GM19025 (cell line): ENCODE measurements around the gene ESR2.
"Not testable (repeated sequence)": the region's sequence is repeated elsewhere in the genome, so short reads cannot be mapped to it uniquely, and the experiment has no call there.

Experiments used
- ATAC-seq: cut with Tn5 transposase; IDR thresholded peaks from one replicate; pipeline ENCODE4 v1.9.1; 2021; ENCODE audit warnings: mild to moderate bottlenecking, low read depth, moderate library complexity; ENCODE audit not compliant: unreplicated experiment

ESR2 gene

DNA sequence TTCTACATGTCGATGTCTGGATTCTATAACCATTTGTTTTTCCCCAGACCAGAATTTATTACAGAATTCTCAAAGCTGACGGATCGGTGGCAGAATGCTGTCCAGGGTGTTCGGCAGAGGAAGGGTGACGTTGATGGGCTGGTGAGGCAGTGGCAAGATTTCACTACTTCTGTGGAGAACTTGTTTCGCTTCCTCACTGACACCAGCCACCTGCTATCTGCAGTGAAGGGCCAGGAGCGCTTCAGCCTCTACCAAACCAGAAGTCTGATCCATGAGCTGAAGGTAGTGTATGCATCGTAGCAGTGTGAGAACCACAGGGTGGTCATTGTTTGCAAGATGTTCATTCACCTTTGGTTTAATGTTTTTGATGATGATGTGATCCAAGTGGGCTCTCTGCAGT lies 124.0 kb downstream of the ESR2 start:
- ATAC-seq, result no peak

DNA sequence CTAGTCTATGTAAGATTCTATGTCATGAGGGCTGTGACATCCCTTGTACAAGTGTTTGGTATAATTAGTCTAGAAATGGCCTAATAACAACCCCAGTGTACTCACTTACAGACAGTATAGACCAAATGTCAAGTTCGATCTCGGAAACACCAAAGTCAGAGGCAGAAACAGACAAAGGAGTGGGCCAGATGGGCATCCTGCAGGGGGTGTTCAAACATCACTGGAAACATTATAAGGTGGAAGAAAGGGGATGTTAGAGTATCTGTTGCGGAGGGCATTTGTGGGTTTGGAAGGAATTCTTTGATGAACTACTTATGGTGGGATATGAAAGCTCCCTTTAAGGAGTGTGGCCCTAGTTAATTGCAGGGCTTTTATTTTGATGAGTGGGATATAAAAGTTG lies 134.6 kb downstream of the ESR2 start:
- ATAC-seq, result no peak

- ATAC-seq, result no peak
Observed at GRCh38 chr14:64158608-64159007, 135.6 kb downstream of the ESR2 start.

GRCh38 chr14:64149921-64150320 lies 144.2 kb downstream of the ESR2 start:
- ATAC-seq, result no peak

- no peak for ATAC-seq
Observed at GRCh38 chr14:64147126-64147790, 146.9 kb downstream of the ESR2 start.

DNA sequence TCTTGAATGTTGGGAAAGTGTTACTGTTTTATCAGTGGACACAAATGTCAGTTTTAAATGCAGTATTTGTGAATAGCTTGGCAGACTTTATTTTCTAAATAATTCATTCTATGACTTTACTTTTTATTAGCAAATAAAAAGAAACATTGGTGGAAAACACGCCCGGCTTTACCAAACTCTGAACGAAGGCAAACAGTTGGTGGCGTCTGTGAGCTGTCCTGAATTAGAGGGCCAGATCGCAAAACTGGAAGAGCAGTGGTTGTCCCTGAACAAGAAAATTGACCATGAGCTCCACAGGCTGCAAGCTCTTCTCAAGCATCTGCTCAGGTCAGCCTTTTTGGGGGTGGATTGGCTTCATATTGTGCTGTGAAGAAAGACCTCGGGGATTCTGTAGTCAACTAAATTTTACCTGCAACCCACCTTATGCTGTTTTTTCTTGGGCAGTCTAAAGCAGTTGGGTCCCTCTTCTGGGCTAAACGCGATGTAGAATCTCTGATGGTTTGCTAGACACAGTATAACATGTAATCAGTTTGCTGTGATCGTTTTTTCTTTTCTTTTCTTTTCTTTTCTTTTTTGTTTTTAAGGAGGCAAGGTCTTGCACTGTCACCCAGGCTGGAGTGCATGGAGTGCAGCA lies 156.4 kb downstream of the ESR2 start:
- no peak for ATAC-seq

- no peak for ATAC-seq
Observed at GRCh38 chr14:64126548-64126947, 167.6 kb downstream of the ESR2 start.

GRCh38 chr14:64125270-64125669 lies 168.9 kb downstream of the ESR2 start:
- ATAC-seq, result no peak

DNA sequence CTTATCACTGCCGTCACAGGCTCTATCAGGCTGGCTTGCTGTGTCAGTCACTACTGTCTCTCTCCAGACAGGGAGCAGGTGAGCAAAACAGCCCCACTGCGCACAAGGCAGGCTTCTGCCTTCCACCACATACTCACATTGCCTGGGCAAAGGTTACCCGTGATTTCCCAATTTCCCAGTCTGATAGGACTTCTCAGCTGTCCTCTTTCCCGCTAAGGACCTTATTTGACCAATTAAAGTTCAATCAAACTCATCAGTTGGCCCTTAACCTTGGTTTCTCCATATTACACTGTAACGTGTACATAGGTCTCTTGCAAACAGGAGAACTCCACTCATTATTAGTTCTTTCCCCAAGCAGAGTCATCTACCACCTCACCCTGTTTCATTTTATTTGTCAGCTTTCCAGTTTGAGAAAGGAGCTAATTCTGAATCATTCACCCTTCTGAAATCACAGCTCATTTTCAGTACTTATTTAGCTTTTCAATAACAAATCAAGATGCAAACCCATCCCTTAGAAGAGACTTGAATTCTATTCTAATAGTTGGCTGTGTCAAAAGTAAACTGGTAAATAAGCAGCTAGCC lies 170.8 kb downstream of the ESR2 start:
- no peak for ATAC-seq

DNA sequence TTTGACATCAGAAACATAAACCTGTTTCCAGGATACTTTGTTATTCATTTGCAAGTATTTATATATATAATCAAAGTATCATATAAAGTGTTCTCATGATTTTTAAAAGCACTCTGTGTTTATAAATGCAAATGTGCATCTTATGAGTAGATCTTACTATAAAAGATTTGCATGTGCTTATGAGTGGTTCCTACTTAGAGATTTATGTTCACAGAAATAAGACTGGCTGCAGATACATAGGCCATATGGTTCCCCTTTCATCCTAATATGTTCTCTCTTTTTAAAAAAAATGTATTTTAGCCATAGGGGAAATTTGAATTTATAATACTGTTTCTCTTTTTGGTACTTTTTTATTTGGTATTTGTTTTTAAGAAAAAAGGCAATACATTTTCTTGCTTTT lies 174.2 kb downstream of the ESR2 start:
- ATAC-seq, result no peak

DNA sequence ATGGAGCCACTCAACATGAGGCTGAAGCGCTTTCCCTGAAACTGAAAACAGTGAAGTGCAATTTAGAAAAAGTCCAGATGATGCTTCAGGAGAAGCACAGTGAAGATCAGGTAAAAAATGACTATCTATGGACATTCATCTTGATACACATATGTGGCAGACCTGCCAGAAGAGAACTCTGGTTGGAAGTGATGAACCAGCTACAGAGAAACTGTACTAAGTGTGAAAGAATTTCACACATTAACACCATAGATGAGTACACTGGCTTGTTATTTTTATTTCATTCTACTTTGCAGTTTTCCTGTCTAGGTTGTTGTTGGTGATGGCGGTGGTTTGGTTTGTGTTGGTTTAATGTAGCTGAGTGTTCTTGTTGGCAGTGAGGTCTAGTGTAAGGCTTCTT lies 174.7 kb downstream of the ESR2 start:
- ATAC-seq, result no peak

- no peak for ATAC-seq
Observed at GRCh38 chr14:64118892-64119291, 175.3 kb downstream of the ESR2 start.

GRCh38 chr14:64118403-64118742 lies 175.8 kb downstream of the ESR2 start:
- ATAC-seq, result not testable (repeated sequence)

- no peak for ATAC-seq
Observed at GRCh38 chr14:64117671-64118402, 176.3 kb downstream of the ESR2 start.

DNA sequence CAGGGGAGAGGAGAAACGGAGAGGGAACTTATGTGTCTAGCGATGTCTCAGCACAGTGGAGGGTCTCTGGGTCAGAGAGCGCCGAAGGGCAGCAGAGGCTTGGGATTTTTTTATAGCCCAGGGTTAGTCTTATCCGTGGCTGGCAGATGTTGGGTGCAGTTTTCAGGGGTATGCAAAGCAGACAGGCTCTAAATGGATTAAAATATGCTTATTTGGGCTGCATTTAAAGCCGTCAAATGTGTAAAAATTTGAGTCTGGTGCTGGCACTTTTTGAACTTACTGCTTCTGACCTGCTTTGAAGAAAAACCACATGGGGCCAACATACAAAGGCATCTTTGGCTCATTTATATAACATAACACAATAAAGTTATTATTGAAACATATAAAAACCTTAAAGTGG lies 178.8 kb downstream of the ESR2 start:
- ATAC-seq, result no peak

GRCh38 chr14:64114796-64115195 lies 179.4 kb downstream of the ESR2 start:
- no peak for ATAC-seq

DNA sequence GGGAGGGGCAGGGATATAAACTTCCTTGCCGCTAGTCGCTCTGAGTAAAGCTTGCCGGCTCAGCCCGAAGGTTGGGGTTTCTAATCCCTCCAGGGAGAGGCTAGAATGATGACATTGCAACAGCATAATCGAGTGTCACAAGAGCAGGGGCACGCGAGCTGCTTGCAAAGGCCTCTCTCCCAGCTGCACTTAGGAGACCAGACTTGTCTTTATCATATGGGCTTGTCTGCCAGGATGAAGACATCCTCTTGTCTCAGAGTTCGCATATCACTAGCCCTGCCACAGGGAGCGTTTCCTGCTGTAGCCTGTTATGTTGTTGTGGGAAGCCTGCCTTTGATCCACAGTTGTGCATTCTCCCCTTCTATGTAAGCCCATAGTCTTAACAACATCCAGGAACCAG lies 180.0 kb downstream of the ESR2 start:
- ATAC-seq, result no peak

GRCh38 chr14:64112867-64113678 lies 181.1 kb downstream of the ESR2 start:
- no peak for ATAC-seq

GRCh38 chr14:64110802-64111201 lies 183.4 kb downstream of the ESR2 start:
- ATAC-seq, result no peak

DNA sequence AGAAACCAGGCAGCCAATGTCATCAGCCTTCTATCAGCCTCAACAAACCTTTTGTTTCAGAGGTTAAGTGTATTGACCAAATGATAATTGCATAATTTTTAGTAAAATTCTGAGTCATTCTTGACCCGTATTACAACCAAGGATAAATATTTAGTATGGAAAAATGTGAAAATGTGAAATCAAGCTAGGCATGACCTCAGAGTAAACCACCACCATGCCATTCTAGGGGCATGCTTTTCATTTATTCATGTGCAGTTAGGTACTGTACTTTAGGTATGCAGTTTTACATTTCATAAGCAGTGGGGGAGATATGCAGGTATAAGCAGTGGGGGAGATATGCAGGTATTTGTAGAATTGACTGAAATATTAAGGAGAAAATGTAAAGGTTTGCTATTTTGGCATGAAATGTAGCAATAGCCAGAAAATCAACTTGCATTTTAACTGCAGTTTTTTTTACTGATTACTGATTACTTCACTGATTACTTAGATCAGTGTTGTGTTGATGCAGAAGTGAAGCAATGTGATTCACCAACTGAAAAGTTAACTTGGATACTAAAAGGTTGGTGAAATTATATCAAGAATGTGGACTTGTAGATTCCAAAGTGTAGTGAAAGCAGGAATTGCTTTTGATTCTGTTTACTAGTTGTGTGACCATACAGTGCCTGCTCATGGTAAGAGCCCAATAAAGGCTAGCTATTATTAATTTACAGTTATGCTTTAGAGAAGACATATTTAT lies 184.2 kb downstream of the ESR2 start:
- no peak for ATAC-seq
